Effector CD4-positive, alpha-beta T cell (primary cell): Measurements from ENCODE around the gene ITPR3.

Source experiments
- DNase-seq: peaks from one replicate; pipeline ENCODE4 v3.0.0-alpha.2; 2020
- total RNA-seq: gene quantifications from one replicate; lab custom pipeline; 2026; lab: John Stamatoyannopoulos, UW

The ITPR3 gene
- total RNA-seq = 276 reads per million, percentile 95 among the genes with 10 or more reads in this experiment

GRCh38 chr6:33620856-33621710, at the start of gene ITPR3:
Gene ITPR3 (plus strand): TSS chr6:33621322. CDS start chr6:33621603, 281 bp downstream.
- DNase-seq = peak; percentile 72

- DNase-seq = no peak
Measured at GRCh38 chr6:33571637-33572316, 49.3 kb upstream of the ITPR3 start.

- DNase-seq = no peak
Measured at GRCh38 chr6:33575211-33575610, 45.9 kb upstream of the ITPR3 start.

GRCh38 chr6:33576668-33577067, 44.5 kb upstream of the ITPR3 start:
- no peak for DNase-seq

- no peak for DNase-seq
Measured at GRCh38 chr6:33577106-33577535, 44.0 kb upstream of the ITPR3 start.

GRCh38 chr6:33577718-33578117, 43.4 kb upstream of the ITPR3 start:
- DNase-seq = no peak

- no peak for DNase-seq
Measured at GRCh38 chr6:33578164-33578563, 43.0 kb upstream of the ITPR3 start.

- no peak for DNase-seq
Measured at GRCh38 chr6:33578588-33579011, 42.5 kb upstream of the ITPR3 start.

GRCh38 chr6:33579828-33580714, 41.1 kb upstream of the ITPR3 start, which contains the start of gene BAK1:
Gene BAK1 (minus strand): TSS chr6:33580276. CDS start chr6:33577604, 2,672 bp downstream.
- peak; percentile 74 for DNase-seq

- no peak for DNase-seq
Measured at GRCh38 chr6:33581186-33581585, 39.9 kb upstream of the ITPR3 start.

GRCh38 chr6:33583591-33584155, 37.4 kb upstream of the ITPR3 start:
- DNase-seq = no peak

- no peak for DNase-seq
Measured at GRCh38 chr6:33584700-33585402, 36.3 kb upstream of the ITPR3 start.

GRCh38 chr6:33585403-33586107, 35.6 kb upstream of the ITPR3 start:
- DNase-seq = peak; percentile 85

- DNase-seq = no peak
Measured at GRCh38 chr6:33586108-33586640, 34.9 kb upstream of the ITPR3 start.

- no peak for DNase-seq
Measured at GRCh38 chr6:33587529-33587928, 33.6 kb upstream of the ITPR3 start.

GRCh38 chr6:33588894-33589293, 32.2 kb upstream of the ITPR3 start:
- no peak for DNase-seq

- DNase-seq = no peak
Measured at GRCh38 chr6:33589392-33589730, 31.8 kb upstream of the ITPR3 start.

GRCh38 chr6:33589731-33590530, 31.2 kb upstream of the ITPR3 start:
- no peak for DNase-seq

- DNase-seq = no peak
Measured at GRCh38 chr6:33590531-33591198, 30.5 kb upstream of the ITPR3 start.
